H1 (cell line): Measurements from ENCODE around the gene GJC2.
A peak's percentile ranks its signal among the peaks of the same experiment; 100 is the strongest.
"Not testable (repeated sequence)": the region's sequence is repeated elsewhere in the genome, so short reads cannot be mapped to it uniquely, and the experiment has no call there.

ENCODE experiments used
- CREB1 ChIP-seq: IDR thresholded peaks from 2 replicates; pipeline ENCODE4 v1.6.1; 2012; ENCODE audit warnings: inconsistent platforms
- EZH2 ChIP-seq: fragments of 200-600 bp; sonication (generic); IDR thresholded peaks from 2 replicates; pipeline ENCODE4 v1.7.1; 2012; ENCODE audit warnings: low read depth, mild to moderate bottlenecking, moderate library complexity, low read length, inconsistent platforms; ENCODE audit not compliant: severe bottlenecking
- POLR2A ChIP-seq, 2 experiments: IDR thresholded peaks; 1 replicate in 1 of 2; 2 replicates in 1 of 2; pipeline ENCODE4 v1.6.1; 2011; ENCODE audit warnings: low read depth in 2 of 2, low read length in 2 of 2, mild to moderate bottlenecking in 2 of 2; ENCODE audit errors: control extremely low read depth in 1 of 2
- RAD21 ChIP-seq, 2 experiments: IDR thresholded peaks in 1 of 2; conservative IDR thresholded peaks in 1 of 2; 2 replicates each; pipeline ENCODE4 v1.6.1; 2011; ENCODE audit warnings: low read depth in 2 of 2, low read length in 2 of 2, improper control_type of control experiment in 1 of 2, inconsistent platforms in 1 of 2, mild to moderate bottlenecking in 1 of 2, moderate library complexity in 1 of 2
- SIRT6 ChIP-seq: IDR thresholded peaks from one replicate; pipeline ENCODE4 v1.7.1; 2012; ENCODE audit warnings: low read length, inconsistent platforms
- SP1 ChIP-seq: IDR thresholded peaks from 2 replicates; pipeline ENCODE4 v1.6.1; 2011; ENCODE audit warnings: low read depth, low read length
- YY1 ChIP-seq: IDR thresholded peaks from 2 replicates; pipeline ENCODE4 v1.6.1; 2011; ENCODE audit warnings: low read depth, mild to moderate bottlenecking, low read length
- TF ChIP-seq, protein P1 (sequence below), 3 experiments: IDR thresholded peaks; 1 replicate in 2 of 3; 2 replicates in 1 of 3; pipeline versions ENCODE4 v1.5.1 to v1.6.1; 2011; ENCODE audit warnings: low read length in 3 of 3, mild to moderate bottlenecking in 3 of 3, inconsistent platforms in 2 of 3, low read depth in 1 of 3, moderate library complexity in 1 of 3; ENCODE audit not compliant: insufficient read depth in 1 of 3; ENCODE audit errors: control extremely low read depth in 1 of 3
- TF ChIP-seq, protein P2 (sequence below): IDR thresholded peaks from 2 replicates; pipeline ENCODE4 v1.6.1; 2012; ENCODE audit warnings: inconsistent platforms

DNA sequence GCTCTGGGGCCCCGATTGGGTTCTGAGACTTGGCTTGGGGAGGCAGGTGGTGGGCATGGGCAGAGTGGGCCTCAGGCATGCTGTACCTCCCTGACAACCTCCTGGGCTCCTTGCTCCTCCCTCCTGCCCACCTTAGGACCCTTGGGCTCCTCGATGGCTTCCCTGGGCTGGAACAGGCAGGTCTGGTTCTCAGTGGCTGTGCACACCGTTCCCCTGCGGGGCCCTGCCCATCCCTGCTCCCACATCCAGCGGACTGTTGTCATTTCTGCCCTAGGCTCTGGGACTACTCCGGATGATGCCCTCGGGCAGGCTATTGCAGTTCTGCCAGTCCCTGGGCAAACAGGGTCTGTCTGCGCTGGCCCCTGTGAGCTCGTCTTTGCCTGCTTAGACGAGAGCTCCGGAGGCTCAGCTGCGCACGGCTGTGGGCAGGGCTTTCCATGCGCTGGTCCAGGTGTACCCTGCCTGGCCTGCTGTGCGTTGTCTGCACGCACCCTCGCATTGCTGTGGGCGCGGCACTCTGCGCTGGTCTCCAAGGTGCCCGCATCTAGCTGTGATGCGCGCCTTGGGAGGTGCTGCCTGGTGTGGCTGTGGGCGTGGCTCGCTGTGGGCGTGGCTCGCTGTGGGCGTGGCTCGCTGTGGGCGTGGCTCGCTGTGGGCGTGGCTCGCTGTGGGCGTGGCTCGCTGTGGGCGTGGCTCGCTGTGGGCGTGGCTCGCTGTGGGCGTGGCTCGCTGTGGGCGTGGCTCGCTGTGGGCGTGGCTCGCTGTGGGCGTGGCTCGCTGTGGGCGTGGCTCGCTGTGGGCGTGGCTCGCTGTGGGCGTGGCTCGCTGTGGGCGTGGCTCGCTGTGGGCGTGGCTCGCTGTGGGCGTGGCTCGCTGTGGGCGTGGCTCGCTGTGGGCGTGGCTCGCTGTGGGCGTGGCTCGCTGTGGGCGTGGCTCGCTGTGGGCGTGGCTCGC lies 24.1 kb downstream of the GJC2 start:
- TF ChIP-seq, protein P1, sequence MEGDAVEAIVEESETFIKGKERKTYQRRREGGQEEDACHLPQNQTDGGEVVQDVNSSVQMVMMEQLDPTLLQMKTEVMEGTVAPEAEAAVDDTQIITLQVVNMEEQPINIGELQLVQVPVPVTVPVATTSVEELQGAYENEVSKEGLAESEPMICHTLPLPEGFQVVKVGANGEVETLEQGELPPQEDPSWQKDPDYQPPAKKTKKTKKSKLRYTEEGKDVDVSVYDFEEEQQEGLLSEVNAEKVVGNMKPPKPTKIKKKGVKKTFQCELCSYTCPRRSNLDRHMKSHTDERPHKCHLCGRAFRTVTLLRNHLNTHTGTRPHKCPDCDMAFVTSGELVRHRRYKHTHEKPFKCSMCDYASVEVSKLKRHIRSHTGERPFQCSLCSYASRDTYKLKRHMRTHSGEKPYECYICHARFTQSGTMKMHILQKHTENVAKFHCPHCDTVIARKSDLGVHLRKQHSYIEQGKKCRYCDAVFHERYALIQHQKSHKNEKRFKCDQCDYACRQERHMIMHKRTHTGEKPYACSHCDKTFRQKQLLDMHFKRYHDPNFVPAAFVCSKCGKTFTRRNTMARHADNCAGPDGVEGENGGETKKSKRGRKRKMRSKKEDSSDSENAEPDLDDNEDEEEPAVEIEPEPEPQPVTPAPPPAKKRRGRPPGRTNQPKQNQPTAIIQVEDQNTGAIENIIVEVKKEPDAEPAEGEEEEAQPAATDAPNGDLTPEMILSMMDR (IDR thresholded peaks at IDR 0.05; ENCODE audit: control extremely low read depth in 1 of 3, insufficient read depth in 1 of 3, low read depth in 1 of 3, low read length in 3 of 3) = not testable (repeated sequence)
- not testable (repeated sequence) for TF ChIP-seq SIRT6; EZH2; RAD21 (IDR thresholded peaks at IDR 0.05 in 1 of 2, conservative IDR thresholded peaks at IDR 0.05 in 1 of 2; ENCODE audit: low read depth in 2 of 2, low read length in 2 of 2); YY1
- TF ChIP-seq CREB1 (peak; percentile 21; the same call in 1 of the 2 replicates), SP1 (peak; percentile 5; the same call in 1 of the 2 replicates), POLR2A (IDR thresholded peaks at IDR 0.05; ENCODE audit: control extremely low read depth in 1 of 2, low read depth in 2 of 2, low read length in 2 of 2) (peak in 1 of 2 experiments; percentile 39; a peak in 1 of 3 replicates)
- TF ChIP-seq, protein P2, sequence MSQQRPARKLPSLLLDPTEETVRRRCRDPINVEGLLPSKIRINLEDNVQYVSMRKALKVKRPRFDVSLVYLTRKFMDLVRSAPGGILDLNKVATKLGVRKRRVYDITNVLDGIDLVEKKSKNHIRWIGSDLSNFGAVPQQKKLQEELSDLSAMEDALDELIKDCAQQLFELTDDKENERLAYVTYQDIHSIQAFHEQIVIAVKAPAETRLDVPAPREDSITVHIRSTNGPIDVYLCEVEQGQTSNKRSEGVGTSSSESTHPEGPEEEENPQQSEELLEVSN = not testable (repeated sequence)
